Uterus (tissue), 4 donors: ENCODE results near the gene LRRTM3. TPM values are rescaled to one million over a fixed set of nuclear protein-coding genes. Genes with fewer than 3 reads are reported as not detected.

Experiments used
- DNase-seq, 2 donors: peaks; one replicate each; pipeline ENCODE4 v3.0.0-alpha.2; 2019 to 2020
- H3K27ac ChIP-seq, 2 donors: fragments of 200-600 bp; sonication (generic); 1 replicate in 1 of 2; 2 replicates in 1 of 2; pipeline ENCODE4 v1.5.1; 2016 to 2018
- H3K27me3 ChIP-seq, 2 donors: fragments of 200-600 bp; sonication (generic); one replicate each; pipeline ENCODE4 v1.5.1; 2018 to 2019; ENCODE audit warnings: control low read depth in 1 of 2
- H3K36me3 ChIP-seq, 2 donors: fragments of 200-600 bp; sonication (generic); one replicate each; pipeline ENCODE4 v1.5.1; 2019; ENCODE audit warnings: control low read depth in 1 of 2
- H3K4me1 ChIP-seq, 2 donors: fragments of 200-600 bp; sonication (generic); one replicate each; pipeline ENCODE4 v1.5.1; 2018 to 2019; ENCODE audit warnings: control low read depth in 1 of 2
- H3K4me3 ChIP-seq, 2 donors: fragments of 200-600 bp; sonication (generic); 1 replicate in 1 of 2; 2 replicates in 1 of 2; pipeline ENCODE4 v1.5.1; 2018 to 2019; ENCODE audit warnings: mild to moderate bottlenecking in 1 of 2
- H3K9me3 ChIP-seq, 2 donors: fragments of 200-600 bp; sonication (generic); one replicate each; pipeline ENCODE4 v1.5.1; 2019; ENCODE audit warnings: control low read depth in 1 of 2
- POLR2A ChIP-seq, 2 donors: fragments of 450-650 bp; IDR thresholded peaks; one replicate each; pipeline ENCODE4 v1.6.1; 2016; ENCODE audit warnings: antibody characterized with exemption in 2 of 2, mild to moderate bottlenecking in 1 of 2, moderate library complexity in 1 of 2
- intact Hi-C: fragments of 100-400 bp; cut with DNase I; formaldehyde crosslinking; loops from one replicate; pipeline ENCODE4 v1.15.1; 2023; ENCODE audit warnings: low total_unique reads
- total RNA-seq, 4 donors: library from RNA; depleted of rRNA in 3 of 4; stranded (reverse); fragments of >200 nt in 3 of 4; gene quantifications; one replicate each; pipeline versions ENCODE4 v1.1.0 to v1.2.4, GENCODE V29; 2014 to 2023
- TF ChIP-seq, protein P1 (sequence below), 4 experiments: fragments of 200-600 bp in 2 of 4; fragments of 450-650 bp in 2 of 4; sonication (generic) in 2 of 4; IDR thresholded peaks; one replicate each; pipeline ENCODE4 v1.5.1; 2016 to 2019; ENCODE audit warnings: antibody characterized with exemption in 4 of 4, mild to moderate bottlenecking in 2 of 4, moderate library complexity in 1 of 4
- donor health status: DM: yes; HTN: yes; CAD: no.

The LRRTM3 gene
- total RNA-seq, 4 donors from 2014 or later, result 0.40 to 1.9 TPM; not detected in 2

DNA sequence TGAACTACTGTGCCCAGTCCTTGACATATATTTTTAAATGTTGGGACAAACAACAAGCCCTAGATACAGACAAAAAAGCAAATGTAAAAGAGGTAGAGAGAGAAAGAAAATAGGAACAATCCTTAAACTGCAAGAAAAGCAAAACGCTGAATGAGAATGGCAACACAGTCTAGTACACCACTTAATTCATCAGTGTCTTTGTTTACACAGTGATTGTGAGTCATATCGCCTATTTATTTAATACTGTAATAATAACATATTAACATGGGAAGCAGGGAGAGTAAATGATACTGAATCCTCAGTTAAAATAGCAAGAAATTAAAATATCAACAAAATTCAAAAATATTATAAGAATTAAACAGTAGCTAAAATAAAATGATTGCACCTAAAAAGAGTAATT lies 9.8 kb upstream of the LRRTM3 start:
- H3K27me3 ChIP-seq, result no peaks in the 10 kb centered on the region
- DNase-seq, result no peak
- no peaks in the 10 kb centered on the region for H3K36me3 ChIP-seq
- H3K4me3 ChIP-seq, result no peak overlapping the region
- H3K9me3 ChIP-seq, result no peaks in the 10 kb centered on the region
- intact Hi-C loops, result no loop called here
- TF ChIP-seq POLR2A (IDR thresholded peaks at IDR 0.05), result no peak
- TF ChIP-seq, protein P1, sequence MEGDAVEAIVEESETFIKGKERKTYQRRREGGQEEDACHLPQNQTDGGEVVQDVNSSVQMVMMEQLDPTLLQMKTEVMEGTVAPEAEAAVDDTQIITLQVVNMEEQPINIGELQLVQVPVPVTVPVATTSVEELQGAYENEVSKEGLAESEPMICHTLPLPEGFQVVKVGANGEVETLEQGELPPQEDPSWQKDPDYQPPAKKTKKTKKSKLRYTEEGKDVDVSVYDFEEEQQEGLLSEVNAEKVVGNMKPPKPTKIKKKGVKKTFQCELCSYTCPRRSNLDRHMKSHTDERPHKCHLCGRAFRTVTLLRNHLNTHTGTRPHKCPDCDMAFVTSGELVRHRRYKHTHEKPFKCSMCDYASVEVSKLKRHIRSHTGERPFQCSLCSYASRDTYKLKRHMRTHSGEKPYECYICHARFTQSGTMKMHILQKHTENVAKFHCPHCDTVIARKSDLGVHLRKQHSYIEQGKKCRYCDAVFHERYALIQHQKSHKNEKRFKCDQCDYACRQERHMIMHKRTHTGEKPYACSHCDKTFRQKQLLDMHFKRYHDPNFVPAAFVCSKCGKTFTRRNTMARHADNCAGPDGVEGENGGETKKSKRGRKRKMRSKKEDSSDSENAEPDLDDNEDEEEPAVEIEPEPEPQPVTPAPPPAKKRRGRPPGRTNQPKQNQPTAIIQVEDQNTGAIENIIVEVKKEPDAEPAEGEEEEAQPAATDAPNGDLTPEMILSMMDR (IDR thresholded peaks at IDR 0.05), result no peak
- H3K27ac ChIP-seq, result no peak overlapping the region
- no peaks in the 10 kb centered on the region for H3K4me1 ChIP-seq

DNA sequence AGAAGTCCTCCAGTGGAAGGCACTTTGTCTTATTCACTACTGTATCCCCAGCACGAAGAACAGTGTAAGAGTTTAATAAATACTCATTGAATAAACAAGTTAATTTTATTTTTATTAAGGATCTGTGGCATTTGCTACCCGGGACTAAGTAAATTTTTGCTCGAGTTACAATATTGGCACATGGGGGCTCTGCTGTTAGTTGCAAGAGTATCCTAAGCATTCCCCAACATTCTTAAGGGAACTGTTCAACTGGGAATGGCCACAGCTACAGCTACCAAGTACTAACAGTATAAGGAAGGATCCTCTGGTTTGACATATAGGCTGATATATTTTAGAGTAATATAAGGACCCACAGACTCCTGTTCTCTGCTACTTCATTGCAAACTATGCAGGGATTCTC lies 8.7 kb upstream of the LRRTM3 start:
- no peak for DNase-seq
- TF ChIP-seq POLR2A (IDR thresholded peaks at IDR 0.05), result no peak
- TF ChIP-seq, protein P1 (IDR thresholded peaks at IDR 0.05), result no peak
- intact Hi-C loops, result no loop called here

DNA sequence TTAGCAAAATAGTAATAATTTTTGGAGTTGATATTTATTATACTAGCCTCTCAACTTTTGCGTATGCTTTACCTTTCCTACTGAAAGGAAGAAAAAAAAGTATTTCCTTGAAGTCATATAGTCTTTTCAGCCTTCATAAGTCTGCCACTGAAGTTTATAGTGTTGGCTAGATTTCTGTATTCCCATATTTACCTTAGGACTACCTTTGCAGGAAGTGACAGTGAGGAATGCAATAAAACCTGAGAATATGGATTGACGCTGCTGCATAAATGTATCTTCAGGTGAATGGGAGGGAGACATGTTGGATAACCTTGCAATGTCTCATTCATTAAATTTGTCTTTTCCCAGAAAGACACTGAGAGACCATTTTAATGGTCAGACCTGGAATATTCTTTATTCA lies 6.6 kb upstream of the LRRTM3 start:
- Histone ChIP-seq H3K4me3 (no peak overlapping the region), H3K4me1 (no peaks in the 10 kb centered on the region), H3K27ac (no peak overlapping the region), H3K9me3 (no peaks in the 10 kb centered on the region), H3K36me3 (no peaks in the 10 kb centered on the region), H3K27me3 (no peaks in the 10 kb centered on the region)
- TF ChIP-seq POLR2A (IDR thresholded peaks at IDR 0.05), result no peak
- TF ChIP-seq, protein P1 (IDR thresholded peaks at IDR 0.05), result no peak
- no peak for DNase-seq
- intact Hi-C loops, result no loop called here

More for the DNA sequence above, 8.7 kb upstream of the LRRTM3 start:
- H3K4me3 ChIP-seq, result no peak overlapping the region
- H3K36me3 ChIP-seq, result no peaks in the 10 kb centered on the region
- no peaks in the 10 kb centered on the region for H3K27me3 ChIP-seq
- H3K9me3 ChIP-seq, result no peaks in the 10 kb centered on the region
- H3K4me1 ChIP-seq, result no peaks in the 10 kb centered on the region
- no peak overlapping the region for H3K27ac ChIP-seq

DNA sequence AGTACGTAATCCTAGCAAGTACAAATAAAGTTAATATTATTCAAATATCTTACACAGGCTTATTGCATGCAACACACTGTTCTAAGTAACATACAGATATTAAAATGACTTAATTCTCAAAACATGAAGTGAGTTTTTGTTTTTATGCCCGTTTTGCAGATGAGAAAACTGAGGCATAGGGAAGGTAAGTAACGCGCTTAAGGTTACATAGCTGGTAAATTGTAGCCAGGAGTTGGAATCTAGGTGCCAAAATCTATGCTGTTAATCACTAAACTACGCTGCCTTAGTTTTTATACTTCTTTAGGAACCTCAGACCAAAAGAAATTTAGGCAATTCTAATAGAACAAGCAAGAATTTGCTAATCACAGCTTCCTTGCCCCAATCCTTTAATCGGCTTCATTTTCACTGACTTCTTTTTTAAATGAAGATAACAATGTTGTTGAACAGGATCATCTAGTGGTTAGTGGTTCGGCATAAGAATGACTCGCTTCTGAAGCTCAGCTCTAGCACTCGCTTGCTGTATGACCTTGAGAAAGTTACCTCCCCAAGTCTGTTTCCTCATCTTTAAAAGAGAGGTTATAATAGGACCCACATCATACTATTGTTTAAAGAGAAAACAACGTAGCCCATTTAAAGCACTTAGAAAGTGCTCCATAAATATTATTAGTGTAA lies 1.0 kb upstream of the LRRTM3 start:
- no peaks in the 10 kb centered on the region for H3K9me3 ChIP-seq
- no peak overlapping the region for H3K27ac ChIP-seq
- no peak for TF ChIP-seq POLR2A (IDR thresholded peaks at IDR 0.05)
- TF ChIP-seq, protein P1 (IDR thresholded peaks at IDR 0.05), result no peak
- intact Hi-C loops, result no loop called here
- no peaks in the 10 kb centered on the region for H3K4me1 ChIP-seq
- no peaks in the 10 kb centered on the region for H3K27me3 ChIP-seq
- no peak for DNase-seq
- no peak overlapping the region for H3K4me3 ChIP-seq
- H3K36me3 ChIP-seq, result no peaks in the 10 kb centered on the region

DNA sequence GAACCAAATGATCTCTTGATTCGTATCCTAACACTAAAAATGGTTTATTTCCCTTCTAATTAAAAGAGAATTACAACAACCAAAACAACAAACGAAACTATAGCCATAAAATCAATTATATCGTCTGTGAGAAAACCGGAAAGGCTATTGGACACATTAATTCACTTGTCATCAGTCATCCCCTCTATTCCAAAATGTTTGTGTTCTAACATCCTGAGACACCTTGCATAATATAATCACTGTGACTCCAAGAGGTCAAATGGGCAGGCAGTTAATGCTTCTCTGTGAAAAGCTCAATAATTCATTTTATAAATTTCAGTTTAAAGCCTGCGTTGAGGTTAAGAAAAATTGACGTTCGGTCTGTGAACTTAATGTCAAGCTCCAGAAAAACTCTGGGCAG lies 463 bp upstream of the LRRTM3 start:
- Histone ChIP-seq H3K4me1 (no peaks in the 10 kb centered on the region), H3K36me3 (no peaks in the 10 kb centered on the region), H3K9me3 (no peaks in the 10 kb centered on the region), H3K4me3 (no peak overlapping the region), H3K27ac (no peak overlapping the region), H3K27me3 (no peaks in the 10 kb centered on the region)
- intact Hi-C loops, result no loop called here
- no peak for DNase-seq
- TF ChIP-seq, protein P1 (IDR thresholded peaks at IDR 0.05), result no peak
